ENCODE data around the gene GSS. TPM values are rescaled to one million over a fixed set of nuclear protein-coding genes. Genes with fewer than 3 reads are reported as not detected.
A peak's percentile ranks its signal among the peaks of the same experiment; 100 is the strongest.

GSS gene
- total RNA-seq, 4 donors from 2014 or later, result 14.1 to 33.0 (median 23.8) TPM

- DNase-seq (no peak), ATAC-seq (no peak)
- intact Hi-C loops (cut with DNase I; ENCODE audit: low total_unique reads) (no loop called here), in situ Hi-C loops (cut with MboI; ENCODE audit: low sequenced_read_pairs in 4 of 4) (no loop called here)
- peaks cover 0 to 55% of the 10 kb centered on the region in 2 donors for H3K36me3 ChIP-seq
- TF ChIP-seq POLR2A (IDR thresholded peaks at IDR 0.05) (no peak), CTCF (IDR thresholded peaks at IDR 0.05 in 4 of 5, conservative IDR thresholded peaks at IDR 0.05 in 1 of 5) (no peak)
- no peaks in the 10 kb centered on the region for H3K27me3 ChIP-seq
- H3K27ac ChIP-seq, result peak overlapping the region; percentile 72 to 91 (median 84)
- no peaks in the 10 kb centered on the region for H3K9me3 ChIP-seq
- no peak overlapping the region for H3K4me3 ChIP-seq
- H3K4me1 ChIP-seq, result peaks cover 13 to 15% of the 10 kb centered on the region in 2 donors
Observed at GRCh38 chr20:34997131-34997561, 41.5 kb upstream of the GSS start.

- Histone ChIP-seq H3K9me3 (no peaks in the 10 kb centered on the region), H3K27me3 (no peaks in the 10 kb centered on the region), H3K4me3 (no peak overlapping the region), H3K4me1 (peaks cover 13 to 15% of the 10 kb centered on the region in 2 donors), H3K27ac (peak overlapping the region; percentile 72 to 91 (median 81)), H3K36me3 (peaks cover 0 to 48% of the 10 kb centered on the region in 2 donors)
- DNase-seq (no peak), ATAC-seq (no peak)
- in situ Hi-C loops (cut with MboI; ENCODE audit: low sequenced_read_pairs in 4 of 4) (no loop called here), intact Hi-C loops (cut with DNase I; ENCODE audit: low total_unique reads) (no loop called here)
- TF ChIP-seq CTCF (IDR thresholded peaks at IDR 0.05 in 4 of 5, conservative IDR thresholded peaks at IDR 0.05 in 1 of 5) (no peak), POLR2A (IDR thresholded peaks at IDR 0.05) (no peak)
Observed at GRCh38 chr20:34996243-34997028, 40.8 kb upstream of the GSS start.

- H3K36me3 ChIP-seq, result peaks cover 0 to 40% of the 10 kb centered on the region in 2 donors
- H3K27ac ChIP-seq, result peak overlapping the region; percentile 72 to 91 (median 81)
- intact Hi-C loops (cut with DNase I; ENCODE audit: low total_unique reads) (no loop called here), in situ Hi-C loops (cut with MboI; ENCODE audit: low sequenced_read_pairs in 4 of 4) (no loop called here)
- TF ChIP-seq POLR2A (IDR thresholded peaks at IDR 0.05), result no peak
- no peak for TF ChIP-seq CTCF (IDR thresholded peaks at IDR 0.05 in 4 of 5, conservative IDR thresholded peaks at IDR 0.05 in 1 of 5)
- no peak for ATAC-seq
- DNase-seq, result no peak
- peaks cover 13 to 15% of the 10 kb centered on the region in 2 donors for H3K4me1 ChIP-seq
- H3K4me3 ChIP-seq, result no peak overlapping the region
- no peaks in the 10 kb centered on the region for H3K27me3 ChIP-seq
- no peaks in the 10 kb centered on the region for H3K9me3 ChIP-seq
Observed at GRCh38 chr20:34995696-34996095, 40.1 kb upstream of the GSS start.

GRCh38 chr20:34995192-34995591 lies 39.6 kb upstream of the GSS start:
- DNase-seq (no peak), ATAC-seq (no peak)
- TF ChIP-seq POLR2A (IDR thresholded peaks at IDR 0.05) (no peak), CTCF (IDR thresholded peaks at IDR 0.05 in 4 of 5, conservative IDR thresholded peaks at IDR 0.05 in 1 of 5) (no peak)
- peaks cover 13 to 15% of the 10 kb centered on the region in 2 donors for H3K4me1 ChIP-seq
- no peaks in the 10 kb centered on the region for H3K9me3 ChIP-seq
- no peaks in the 10 kb centered on the region for H3K27me3 ChIP-seq
- intact Hi-C loops (cut with DNase I; ENCODE audit: low total_unique reads), result no loop called here
- in situ Hi-C loops (cut with MboI; ENCODE audit: low sequenced_read_pairs in 4 of 4), result no loop called here
- no peak overlapping the region for H3K4me3 ChIP-seq
- peaks cover 0 to 35% of the 10 kb centered on the region in 2 donors for H3K36me3 ChIP-seq
- H3K27ac ChIP-seq, result peak overlapping the region; percentile 72 to 91 (median 81)
